CD4-positive, alpha-beta T cell treated with Interferon gamma for 1 hour (primary cell): ENCODE measurements around the gene PRSS12.

Experiments
- DNase-seq: peaks from one replicate; pipeline ENCODE4 v3.0.0-alpha.2; 2020

The PRSS12 gene

DNA sequence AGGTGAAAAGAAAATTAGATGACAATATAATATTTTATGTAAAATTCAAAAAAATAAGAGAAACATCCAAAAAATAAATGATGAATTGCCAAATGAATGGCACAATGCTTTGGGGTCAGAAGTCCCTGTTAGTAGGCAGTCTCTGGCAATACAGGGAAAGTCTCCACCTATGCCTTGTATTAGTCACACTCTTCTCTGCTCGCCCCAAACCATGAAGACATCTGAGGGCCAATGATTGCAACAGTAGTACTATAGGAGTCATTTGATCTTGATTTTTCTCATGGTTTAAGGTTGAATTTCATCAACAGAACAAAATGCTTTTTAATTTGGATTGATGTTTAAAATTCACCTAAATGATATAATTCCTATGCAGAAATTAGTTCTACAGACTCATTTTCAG is 3.9 kb upstream of the PRSS12 start:
- DNase-seq = no peak

DNA sequence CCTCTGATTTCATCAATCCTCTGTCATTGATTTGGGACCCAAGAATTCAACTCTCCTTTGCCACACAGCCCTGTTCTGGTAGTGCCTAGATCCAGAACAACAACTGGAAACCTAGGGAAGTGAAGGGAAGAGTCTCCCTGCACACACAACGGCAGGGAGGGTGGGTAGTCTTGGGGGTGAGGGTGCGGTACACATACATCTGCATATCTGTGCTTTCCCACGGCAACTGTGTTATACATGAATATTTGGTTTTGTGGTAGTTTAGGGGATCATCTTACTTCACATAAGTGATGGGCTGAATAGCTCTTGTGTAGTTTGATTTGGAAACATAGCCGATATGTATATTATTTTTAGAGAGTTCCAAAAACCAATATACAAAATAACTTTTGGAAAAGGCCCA is 3.3 kb upstream of the PRSS12 start:
- DNase-seq = no peak

DNA sequence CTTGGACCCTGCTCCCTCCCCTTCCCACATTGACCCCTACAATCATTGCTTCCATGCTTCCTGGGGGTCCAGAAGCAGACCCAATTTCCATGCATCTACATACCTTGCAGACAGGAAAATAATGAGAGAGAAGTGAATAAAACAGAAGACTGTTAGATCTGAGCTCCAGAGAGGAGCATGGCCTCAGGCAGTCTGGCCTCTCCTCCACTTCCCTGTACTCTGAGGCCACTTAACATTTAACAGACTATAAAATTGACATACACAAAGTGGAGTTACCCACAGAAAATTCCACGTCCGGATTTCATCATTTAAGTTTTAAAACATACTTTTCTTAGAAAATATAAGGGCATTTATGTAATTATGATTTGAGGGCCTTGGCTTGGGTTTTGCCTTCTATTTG is 2.1 kb upstream of the PRSS12 start:
- DNase-seq = no peak

DNA sequence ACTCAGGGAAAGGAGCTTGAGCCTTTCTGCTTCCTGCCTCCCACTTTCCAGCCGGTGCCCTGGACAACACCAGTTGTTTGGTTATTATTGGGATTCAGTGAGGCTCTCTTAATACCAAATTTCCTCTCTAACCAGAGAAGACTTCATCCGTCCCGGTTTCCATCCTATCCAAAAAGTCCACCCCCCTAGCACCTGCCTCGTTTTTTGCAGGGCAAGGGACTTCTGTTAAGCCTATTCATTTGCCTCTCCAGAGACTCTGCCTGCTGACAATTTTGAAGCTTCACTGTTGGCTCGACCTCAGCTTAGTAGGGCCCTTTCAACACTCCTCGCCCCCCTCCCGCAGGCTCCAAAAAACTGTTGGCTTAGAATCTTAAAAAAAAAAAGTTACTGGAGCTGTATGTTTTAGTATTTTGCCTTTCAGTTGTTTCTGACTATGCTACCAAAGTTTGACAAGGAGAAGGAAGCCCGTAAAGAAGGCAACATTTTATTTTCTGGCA is 779 bp upstream of the PRSS12 start:
- no peak for DNase-seq

DNA sequence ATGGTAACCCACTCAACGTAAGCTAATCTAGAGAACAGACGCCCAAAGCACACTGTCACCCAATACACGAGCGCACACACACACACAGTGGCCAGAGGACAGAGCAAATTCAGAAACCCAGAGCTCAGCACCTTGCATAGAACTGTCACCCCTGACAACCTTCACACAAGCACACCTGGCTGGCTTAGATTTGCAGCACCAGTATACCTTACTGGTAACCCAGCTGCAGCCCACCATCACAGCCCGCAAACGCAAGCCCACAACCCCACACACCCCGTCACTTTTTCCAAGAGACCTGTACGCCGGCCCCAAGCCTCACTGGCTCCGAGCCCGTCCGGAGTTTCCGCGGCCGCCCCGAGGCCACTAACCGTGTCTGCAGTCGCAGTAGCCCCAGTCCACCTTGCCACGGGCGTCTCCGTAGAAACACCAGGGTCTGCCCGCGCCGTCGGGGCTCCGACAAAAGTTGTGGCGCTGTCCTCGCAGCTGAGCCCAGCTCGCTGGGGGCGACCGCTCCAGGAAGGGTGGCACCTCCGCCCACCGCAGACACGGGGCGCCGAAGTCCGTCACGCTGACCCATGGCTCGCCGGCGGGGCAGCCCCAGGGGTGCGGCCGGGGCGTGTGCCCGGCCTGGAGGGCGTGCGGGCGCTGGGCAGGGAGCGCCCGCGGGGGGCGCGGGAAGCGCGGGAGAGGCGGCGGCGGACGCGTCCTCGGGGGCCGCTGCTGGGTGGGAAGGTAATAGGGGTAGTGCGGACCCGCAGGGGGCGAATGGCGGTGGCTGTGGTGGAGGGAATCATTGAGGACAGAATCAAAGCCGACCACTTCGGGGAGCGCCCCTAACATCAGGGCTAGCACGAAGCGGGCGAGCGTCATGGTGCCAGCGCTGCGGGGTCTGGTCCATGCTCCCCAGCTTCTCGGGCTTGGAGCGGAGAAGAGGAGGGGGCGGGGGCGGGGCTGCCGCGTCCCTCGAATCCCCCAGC is 664 bp downstream of the PRSS12 start:
- DNase-seq = no peak

DNA sequence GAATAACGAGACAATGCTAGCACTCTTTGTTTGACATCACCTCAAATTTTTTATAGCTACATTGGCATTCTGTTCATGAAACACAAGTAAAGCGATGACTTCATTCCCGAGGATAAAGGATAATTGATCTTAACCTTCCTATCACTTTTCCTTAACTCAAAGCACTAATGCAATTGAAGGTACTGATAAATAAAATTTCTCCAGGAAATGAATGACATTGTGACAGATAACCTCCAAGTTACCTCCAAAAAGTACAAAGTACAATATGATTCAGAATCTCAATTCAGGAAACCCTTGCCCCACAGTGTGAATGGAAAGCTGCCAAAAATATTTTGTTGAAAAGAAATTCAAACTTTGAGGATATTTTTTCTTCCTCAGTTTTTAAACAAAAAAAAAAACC is 1.8 kb downstream of the PRSS12 start:
- no peak for DNase-seq

DNA sequence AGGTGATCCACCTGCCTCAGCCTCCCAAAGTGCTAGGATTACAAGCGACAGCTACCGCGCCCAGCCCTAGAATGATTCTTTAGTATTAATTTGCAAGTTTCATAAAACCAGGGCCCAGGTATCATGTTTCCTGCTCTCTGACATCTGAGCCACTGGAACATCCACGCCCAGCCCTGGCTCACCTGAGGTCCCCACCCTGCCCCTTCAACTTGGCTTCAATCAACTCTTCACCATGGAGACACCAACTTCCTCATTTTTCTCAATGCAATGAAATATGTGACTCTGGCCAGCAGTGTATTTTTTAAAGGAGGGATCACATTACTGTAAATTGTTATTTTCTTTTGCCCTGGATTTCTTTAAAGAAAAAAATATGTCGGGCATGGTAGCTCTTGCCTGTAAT is 3.9 kb downstream of the PRSS12 start:
- no peak for DNase-seq

DNA sequence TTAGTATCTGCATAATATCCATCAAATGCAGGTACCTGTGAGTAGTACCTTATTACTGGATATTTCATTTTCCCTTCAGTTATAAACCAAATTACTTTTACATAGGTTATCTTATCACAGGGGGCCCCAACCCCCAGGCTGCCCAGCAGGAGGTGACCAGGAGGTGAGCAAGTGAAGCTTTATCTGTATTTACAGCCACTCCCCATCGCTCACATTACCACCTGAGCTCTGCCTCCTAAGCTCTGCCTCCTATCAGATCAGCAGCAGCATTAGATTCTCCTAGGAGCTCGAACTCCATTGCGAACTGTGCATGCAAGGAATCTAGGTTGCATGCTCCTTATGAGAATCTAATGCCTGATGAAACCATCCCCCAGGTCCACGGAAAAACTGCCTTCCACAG is 6.3 kb downstream of the PRSS12 start:
- no peak for DNase-seq

DNA sequence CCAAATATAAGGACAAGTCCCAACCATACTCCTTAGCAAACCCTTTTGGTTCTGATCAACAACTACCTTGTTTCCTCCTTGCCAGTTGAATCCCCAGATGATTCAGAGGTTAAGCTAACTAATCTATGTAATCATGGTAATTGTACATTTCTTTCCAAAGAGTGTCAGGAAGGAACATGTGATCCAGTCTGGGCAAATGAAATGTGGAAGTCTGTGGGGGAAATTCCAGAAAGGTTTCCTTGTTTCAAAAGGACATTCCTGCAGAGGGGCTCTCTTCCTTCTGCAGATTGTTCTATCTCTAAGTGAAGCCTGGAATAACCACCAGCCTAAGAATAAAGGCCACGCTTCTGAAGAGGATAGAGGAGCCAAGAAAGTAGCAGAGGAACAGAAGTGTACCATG is 7.0 kb downstream of the PRSS12 start:
- no peak for DNase-seq

DNA sequence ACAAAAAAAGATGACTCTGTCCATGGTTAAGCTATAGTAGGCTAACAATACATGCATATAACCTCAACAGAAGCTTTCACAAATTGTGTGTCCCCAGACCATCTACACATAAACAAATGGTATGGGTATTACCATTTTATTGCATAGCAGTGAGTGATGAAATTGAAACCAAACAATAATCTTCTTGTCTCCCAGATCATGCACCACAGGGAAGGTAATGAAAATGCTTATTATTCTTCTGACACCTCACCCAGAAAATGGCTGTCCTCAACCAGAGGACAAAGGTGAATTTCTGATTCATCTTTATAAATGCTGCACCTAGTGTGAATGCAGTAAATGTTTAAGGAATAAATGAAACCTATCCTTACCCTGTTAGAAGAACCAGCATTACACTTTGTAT is 8.0 kb downstream of the PRSS12 start:
- no peak for DNase-seq

DNA sequence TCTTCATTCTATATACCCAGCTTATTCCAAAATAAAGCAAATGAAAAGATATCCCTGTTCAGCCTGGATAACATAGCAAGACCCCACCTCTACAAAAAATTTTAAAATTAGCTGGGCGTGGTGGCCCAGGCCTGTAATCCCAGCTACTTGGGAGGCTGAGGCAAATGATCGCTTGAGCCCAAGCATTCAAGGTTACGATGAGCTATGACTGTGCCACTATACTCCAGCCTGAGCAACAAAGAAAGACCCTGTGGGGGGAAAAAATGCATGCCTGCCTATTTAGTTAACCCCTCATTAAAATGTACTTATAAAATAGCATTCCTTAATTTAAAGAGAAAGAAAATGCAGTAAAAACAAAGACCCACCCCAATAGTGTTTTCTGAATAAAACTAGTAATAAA is 9.3 kb downstream of the PRSS12 start:
- no peak for DNase-seq

DNA sequence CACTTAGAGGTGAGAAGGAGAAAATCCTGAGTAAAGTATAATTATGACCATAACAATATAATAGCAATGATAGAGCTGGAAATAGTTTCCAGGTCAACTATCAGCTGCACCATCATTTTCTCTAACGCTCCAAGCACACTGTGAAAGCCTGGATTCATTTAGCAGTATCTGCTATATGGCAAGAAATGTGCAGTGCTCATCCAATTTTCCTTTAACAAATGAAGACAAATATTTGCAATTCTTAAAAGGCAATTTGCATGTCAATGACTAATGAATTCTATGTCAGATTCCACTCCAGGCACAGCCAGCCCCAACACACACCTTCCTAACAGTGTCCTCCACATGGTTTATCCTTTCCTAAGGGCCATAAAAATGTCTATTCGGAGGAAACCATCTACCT is 12.7 kb downstream of the PRSS12 start:
- DNase-seq = no peak

DNA sequence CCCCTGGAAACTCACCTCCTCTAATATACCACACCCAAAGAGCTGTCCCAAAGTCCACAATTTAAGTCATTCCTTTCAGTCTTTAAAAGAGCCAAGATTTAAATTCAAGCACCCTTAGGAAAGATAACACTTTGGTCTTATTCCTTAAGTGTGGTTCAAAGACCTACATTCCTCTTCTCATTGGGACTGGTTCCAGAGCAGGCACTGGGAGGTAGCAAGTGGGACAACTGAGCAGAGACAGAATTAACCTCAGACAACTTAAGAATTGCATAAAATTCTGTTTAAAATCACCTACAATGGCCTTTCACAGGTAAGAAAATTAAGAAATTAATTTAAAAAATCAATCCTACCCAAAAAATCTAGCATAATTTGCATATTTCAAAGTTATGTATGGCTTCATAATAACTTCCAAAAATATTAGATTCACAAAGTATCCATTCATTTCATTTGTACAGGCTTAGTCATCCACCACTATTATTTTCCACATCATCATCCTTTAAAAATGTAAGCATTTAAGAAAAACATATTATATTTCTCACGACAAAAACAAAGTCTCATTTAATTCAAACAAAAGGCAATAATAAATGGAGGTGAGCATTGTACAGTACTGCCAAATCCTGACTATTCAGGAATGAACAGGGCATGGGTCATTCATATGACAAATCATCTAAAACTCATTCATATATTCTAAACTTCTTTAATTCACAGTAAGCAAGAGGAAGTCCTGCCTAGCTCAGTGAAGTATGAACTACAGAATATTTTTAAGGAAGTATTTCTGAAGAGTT is 13.6 kb downstream of the PRSS12 start:
- DNase-seq = no peak

DNA sequence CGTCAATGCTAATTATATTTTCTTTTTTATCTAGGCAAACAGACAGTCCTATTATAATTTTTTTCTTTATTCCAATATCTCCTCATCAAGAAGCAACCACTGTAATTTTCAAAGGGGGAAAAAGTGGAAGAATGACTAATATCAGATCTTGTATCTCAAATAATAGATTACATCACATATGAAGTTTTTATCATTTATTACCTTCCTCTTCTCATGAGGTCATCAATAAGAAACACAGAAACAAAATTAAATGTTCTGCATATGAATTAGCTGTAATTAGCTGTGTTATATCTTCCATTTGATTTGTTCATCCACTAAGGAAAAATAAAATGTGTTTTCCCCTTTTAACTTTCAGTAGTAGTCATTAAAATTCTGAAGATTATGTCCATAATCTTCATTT is 14.3 kb downstream of the PRSS12 start:
- DNase-seq = no peak

DNA sequence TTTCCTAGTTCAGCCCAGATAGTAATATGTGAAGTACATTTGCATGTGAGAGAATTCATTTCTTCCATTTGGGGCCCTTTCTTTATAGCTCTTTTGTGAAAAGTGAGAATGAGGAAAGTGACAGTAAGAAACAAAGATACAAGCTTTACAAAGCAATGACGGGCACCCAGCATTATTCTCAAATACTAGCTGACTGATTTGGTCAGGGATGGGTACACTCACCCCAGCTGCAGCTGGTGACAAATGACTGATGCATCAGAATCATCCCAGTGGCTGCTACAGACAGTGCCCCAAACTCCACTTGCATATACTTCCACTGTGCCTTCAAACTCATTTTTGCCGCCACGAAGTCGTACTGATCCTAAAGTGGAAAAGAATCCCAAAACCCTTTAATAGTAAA is 14.8 kb downstream of the PRSS12 start:
- no peak for DNase-seq

DNA sequence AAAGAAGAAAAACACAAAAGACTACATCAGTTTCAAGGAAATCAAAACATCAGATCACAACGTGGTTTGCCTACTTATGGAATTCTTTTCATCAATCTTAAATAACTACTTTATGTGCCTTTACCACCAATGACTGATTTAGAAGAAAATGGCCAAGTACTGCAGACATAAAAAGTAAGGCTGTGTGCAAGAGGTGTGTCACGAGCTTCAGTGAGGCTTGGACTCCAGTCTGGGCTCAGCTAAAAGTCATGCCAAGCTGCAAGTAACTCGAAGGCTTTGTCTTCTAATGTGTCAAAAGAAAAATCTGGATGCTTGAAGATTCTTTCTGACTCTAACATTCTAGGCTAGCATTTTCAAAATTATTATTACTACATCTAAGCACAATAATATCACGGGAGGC is 17.0 kb downstream of the PRSS12 start:
- no peak for DNase-seq

DNA sequence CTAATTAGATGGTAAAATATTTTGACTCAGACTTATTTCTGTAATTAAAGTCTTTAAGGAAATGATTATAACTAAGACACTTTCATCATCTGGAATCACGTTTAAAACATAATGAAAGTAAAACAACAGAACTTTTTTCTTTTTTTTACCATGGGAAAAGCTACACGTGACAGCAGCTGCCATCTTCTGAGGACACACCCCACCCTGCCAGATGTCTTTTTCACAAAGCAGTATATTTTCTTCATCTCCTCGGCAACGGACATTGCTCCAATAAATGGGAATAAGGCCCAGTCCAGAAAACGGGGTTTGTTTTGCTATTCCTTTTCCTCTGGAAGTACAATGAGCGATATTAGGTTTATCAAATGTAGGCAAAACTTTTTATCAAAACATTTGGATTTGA is 17.5 kb downstream of the PRSS12 start:
- DNase-seq = no peak

DNA sequence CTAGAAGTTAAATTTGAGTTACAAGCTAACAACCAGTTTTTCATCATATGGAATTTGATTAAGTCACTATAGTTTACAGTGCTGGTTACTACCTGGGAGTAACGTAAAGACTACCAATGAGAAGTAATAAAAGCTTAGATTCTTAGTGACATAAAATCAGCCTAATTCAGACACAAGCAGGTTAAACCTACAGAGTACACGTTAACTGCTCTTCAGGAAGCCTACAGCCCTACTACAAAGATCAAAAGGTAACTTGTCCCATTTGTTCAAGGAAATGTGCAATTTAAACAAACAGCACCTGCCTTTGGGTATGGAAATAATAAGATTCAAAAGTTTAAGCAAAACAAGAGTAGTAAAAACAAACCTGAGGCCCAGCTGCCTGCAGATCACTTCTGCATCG is 21.5 kb downstream of the PRSS12 start:
- no peak for DNase-seq

DNA sequence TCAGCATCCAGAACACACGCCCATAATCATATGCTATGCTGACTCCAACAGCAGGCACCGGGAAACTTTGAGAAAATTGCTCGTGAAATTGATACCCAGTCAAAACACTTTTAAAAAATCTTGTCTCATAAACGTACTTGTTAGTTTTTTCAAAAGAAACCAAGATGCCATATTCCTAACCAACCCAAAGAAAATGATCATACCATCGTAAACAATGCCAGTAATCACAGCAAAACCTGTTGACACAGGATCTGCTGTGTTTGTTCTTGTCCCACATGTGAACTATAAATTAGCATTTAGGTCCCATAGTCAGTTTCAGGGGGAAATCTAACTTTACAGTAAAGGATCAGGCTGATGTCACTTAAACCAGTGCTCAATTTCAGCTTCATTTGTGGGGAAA is 23.0 kb downstream of the PRSS12 start:
- no peak for DNase-seq

DNA sequence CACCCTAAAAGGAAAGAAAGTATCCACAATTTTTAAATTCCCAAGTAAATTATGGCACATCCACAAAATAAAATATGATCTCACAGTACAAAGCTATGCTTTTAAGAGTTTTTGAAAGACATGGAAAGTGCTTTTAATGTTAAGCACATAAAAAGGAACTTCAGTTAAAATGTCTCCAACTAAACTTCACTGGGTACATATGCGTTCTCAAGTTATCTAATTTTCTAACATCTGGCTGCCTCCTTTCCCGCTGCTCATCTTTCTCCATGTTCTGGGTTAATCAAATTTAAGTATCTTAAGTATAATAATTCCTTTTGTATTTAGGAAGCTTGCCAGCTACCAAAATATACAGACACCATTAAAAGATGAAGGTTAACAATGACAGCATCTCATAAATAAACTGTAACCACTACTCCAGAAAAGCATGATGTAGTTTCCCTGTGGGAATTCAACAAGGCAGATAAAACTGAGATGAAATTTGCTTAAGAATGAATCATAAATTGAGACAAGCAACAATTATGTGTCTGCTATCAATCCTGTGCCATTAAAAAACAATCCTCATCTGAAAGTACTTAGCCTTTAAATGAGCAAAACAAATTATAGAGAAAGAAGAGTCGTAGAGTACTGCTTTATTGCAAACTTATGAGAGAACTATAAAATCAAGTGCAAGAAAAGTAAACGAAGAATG is 25.1 kb downstream of the PRSS12 start:
- no peak for DNase-seq

DNA sequence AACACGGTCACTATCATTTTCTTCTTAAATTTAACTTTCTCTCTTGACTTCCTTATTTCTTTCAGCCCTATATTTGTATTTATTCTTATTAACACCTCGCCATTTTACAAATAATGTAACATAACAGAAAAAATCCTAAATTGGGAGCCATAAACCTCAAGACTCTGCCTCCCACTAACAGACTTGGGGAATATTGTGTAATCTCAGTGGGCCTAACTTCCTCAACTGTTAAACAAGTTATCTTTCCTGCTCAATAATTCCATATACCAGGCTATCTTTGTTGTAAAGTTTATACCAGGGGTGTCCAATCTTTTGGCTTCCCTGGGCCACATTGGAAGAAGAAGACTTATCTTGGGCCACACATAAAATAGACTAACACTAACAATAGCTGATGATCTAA is 26.2 kb downstream of the PRSS12 start:
- DNase-seq = no peak

DNA sequence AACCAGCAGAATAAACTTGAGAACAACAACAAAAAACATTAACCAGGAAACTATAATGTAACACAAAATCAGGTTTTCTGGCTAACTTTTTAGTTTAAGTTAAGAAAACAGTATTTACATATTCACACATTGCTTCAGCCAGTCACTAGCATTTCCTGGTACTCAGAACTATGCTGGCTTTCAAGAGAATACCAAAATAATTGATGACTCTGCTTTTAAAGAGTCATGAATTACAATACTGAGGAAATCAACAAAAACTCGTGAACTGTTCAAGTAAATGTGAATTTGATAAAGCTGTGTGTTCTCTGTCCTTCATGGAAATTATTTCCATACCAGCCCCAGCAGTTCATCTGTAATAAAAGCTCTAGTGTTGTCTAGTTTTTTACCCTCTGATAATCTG is 27.4 kb downstream of the PRSS12 start:
- DNase-seq = no peak

DNA sequence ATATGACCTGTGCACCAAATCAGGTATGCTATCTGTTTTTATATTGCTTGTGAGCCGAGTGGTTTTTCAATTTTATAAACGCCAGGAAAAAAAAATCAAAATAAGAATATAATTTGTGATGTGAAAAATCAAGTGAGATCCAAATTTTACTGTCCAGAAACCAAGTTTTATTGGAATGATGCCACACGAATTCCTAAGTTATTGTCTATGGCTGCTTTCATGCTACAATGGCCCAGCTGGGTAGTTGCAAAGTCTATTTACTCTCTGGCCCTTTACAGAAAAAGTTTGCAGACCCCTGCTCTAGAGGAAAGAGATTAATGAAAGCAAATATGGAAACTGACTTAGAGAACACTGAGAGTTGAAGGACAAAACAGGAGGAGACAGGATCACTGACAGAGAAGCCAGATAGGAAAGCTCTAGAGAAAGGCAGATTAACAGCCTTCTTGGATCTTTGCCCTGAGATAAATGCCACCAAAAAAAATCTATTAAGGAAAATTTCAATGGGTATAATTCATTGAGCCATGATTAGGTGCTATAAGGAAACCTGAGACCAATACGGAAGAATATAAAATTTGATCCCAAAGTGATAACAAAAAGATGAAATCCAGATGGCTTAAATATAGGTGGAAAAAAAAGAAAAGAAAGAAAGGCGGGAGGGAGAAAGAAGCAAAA is 29.8 kb downstream of the PRSS12 start:
- DNase-seq = no peak
